GM12878 (cell line): Measurements from ENCODE around the gene OR1A1.
"Not testable (repeated sequence)": the region's sequence is repeated elsewhere in the genome, so short reads cannot be mapped to it uniquely, and the experiment has no call there.

ENCODE experiments used
- EP300 ChIP-seq, 2 experiments: fragments of 150-350 bp in 1 of 2; IDR thresholded peaks; 2 replicates each; pipeline ENCODE4 v1.6.1; 2011 to 2012; ENCODE audit warnings: low read depth in 2 of 2, low read length in 2 of 2, borderline replicate concordance in 1 of 2, improper control_type of control experiment in 1 of 2, inconsistent platforms in 1 of 2; ENCODE audit not compliant: control insufficient read depth in 1 of 2
- EZH2 ChIP-seq: IDR thresholded peaks from 2 replicates; pipeline ENCODE4 v1.6.1; 2012; ENCODE audit warnings: low read depth, mild to moderate bottlenecking, control low read depth, inconsistent platforms, low read length, borderline replicate concordance; ENCODE audit not compliant: control insufficient read depth
- SREBF2 ChIP-seq: IDR thresholded peaks from 2 replicates; pipeline ENCODE4 v1.6.1; 2012; ENCODE audit warnings: mild to moderate bottlenecking, low read length
- TF ChIP-seq, protein P1 (sequence below): IDR thresholded peaks from 2 replicates; pipeline ENCODE4 v1.6.1; 2011; ENCODE audit warnings: borderline replicate concordance, low read depth, mild to moderate bottlenecking, moderate library complexity, mixed read lengths, low read length; ENCODE audit not compliant: insufficient read depth; ENCODE audit errors: extremely low read length
- TF ChIP-seq, protein P2 (sequence below): fragments of 450-650 bp; IDR thresholded peaks from 2 replicates; pipeline ENCODE4 v1.6.1; 2017; ENCODE audit warnings: mild to moderate bottlenecking
- TF ChIP-seq, protein P3 (sequence below), 3 experiments: IDR thresholded peaks in 2 of 3; conservative IDR thresholded peaks in 1 of 3; 2 replicates each; pipeline ENCODE4 v1.5.1; 2011; ENCODE audit warnings: low read depth in 3 of 3, low read length in 3 of 3, mild to moderate bottlenecking in 3 of 3, control low read depth in 2 of 3, moderate library complexity in 2 of 3, inconsistent platforms in 1 of 3, mixed read lengths in 1 of 3; ENCODE audit not compliant: control insufficient read depth in 2 of 3, insufficient read depth in 1 of 3; ENCODE audit errors: extremely low read depth in 1 of 3
- TF ChIP-seq, protein P4 (sequence below): fragments of 450-650 bp; IDR thresholded peaks from 2 replicates; pipeline ENCODE4 v1.6.1; 2017; ENCODE audit warnings: borderline replicate concordance

DNA sequence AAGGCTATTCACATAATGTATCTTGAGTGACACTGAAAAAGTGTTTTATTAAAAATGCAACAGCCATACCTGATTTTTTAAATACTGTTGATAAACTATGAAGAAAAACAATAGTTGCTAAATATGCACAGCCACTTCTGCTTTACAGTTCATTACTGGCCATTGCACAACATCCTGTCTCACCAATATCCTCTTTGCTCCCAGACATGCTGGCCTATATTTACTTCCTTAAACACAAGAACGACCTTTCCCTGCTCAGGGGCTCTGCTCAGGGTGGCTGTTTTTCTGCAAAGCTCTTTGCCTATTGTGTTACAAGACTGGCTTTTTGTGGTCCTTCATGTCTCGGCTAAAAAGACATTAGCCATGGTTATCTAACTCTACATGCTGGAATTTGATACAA lies 31.2 kb downstream of the OR1A1 start:
- not testable (repeated sequence) for TF ChIP-seq EZH2; EP300 (IDR thresholded peaks at IDR 0.05; ENCODE audit: borderline replicate concordance in 1 of 2, control insufficient read depth in 1 of 2, low read depth in 2 of 2, low read length in 2 of 2); SREBF2
- TF ChIP-seq, protein P1, sequence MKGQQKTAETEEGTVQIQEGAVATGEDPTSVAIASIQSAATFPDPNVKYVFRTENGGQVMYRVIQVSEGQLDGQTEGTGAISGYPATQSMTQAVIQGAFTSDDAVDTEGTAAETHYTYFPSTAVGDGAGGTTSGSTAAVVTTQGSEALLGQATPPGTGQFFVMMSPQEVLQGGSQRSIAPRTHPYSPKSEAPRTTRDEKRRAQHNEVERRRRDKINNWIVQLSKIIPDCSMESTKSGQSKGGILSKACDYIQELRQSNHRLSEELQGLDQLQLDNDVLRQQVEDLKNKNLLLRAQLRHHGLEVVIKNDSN: not testable (repeated sequence)
- TF ChIP-seq, protein P2, sequence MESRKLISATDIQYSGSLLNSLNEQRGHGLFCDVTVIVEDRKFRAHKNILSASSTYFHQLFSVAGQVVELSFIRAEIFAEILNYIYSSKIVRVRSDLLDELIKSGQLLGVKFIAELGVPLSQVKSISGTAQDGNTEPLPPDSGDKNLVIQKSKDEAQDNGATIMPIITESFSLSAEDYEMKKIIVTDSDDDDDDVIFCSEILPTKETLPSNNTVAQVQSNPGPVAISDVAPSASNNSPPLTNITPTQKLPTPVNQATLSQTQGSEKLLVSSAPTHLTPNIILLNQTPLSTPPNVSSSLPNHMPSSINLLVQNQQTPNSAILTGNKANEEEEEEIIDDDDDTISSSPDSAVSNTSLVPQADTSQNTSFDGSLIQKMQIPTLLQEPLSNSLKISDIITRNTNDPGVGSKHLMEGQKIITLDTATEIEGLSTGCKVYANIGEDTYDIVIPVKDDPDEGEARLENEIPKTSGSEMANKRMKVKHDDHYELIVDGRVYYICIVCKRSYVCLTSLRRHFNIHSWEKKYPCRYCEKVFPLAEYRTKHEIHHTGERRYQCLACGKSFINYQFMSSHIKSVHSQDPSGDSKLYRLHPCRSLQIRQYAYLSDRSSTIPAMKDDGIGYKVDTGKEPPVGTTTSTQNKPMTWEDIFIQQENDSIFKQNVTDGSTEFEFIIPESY: not testable (repeated sequence)
- TF ChIP-seq, protein P3, sequence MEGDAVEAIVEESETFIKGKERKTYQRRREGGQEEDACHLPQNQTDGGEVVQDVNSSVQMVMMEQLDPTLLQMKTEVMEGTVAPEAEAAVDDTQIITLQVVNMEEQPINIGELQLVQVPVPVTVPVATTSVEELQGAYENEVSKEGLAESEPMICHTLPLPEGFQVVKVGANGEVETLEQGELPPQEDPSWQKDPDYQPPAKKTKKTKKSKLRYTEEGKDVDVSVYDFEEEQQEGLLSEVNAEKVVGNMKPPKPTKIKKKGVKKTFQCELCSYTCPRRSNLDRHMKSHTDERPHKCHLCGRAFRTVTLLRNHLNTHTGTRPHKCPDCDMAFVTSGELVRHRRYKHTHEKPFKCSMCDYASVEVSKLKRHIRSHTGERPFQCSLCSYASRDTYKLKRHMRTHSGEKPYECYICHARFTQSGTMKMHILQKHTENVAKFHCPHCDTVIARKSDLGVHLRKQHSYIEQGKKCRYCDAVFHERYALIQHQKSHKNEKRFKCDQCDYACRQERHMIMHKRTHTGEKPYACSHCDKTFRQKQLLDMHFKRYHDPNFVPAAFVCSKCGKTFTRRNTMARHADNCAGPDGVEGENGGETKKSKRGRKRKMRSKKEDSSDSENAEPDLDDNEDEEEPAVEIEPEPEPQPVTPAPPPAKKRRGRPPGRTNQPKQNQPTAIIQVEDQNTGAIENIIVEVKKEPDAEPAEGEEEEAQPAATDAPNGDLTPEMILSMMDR (IDR thresholded peaks at IDR 0.05 in 2 of 3, conservative IDR thresholded peaks at IDR 0.05 in 1 of 3; ENCODE audit: control insufficient read depth in 2 of 3, extremely low read depth in 1 of 3, insufficient read depth in 1 of 3, low read depth in 3 of 3, low read length in 3 of 3): not testable (repeated sequence)
- TF ChIP-seq, protein P4, sequence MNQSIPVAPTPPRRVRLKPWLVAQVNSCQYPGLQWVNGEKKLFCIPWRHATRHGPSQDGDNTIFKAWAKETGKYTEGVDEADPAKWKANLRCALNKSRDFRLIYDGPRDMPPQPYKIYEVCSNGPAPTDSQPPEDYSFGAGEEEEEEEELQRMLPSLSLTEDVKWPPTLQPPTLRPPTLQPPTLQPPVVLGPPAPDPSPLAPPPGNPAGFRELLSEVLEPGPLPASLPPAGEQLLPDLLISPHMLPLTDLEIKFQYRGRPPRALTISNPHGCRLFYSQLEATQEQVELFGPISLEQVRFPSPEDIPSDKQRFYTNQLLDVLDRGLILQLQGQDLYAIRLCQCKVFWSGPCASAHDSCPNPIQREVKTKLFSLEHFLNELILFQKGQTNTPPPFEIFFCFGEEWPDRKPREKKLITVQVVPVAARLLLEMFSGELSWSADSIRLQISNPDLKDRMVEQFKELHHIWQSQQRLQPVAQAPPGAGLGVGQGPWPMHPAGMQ: not testable (repeated sequence)
